MM.1S (cell line): ENCODE measurements around the gene CWC25.

ENCODE experiments used
- DNase-seq: peaks from one replicate; pipeline ENCODE4 v3.0.0-alpha.2; 2015
- H2AFZ ChIP-seq: fragments of 300-600 bp; sonication (generic); 2 replicates; pipeline ENCODE4 v1.6.0; 2016; ENCODE audit warnings: antibody characterized with exemption, low read length
- H3F3A ChIP-seq: fragments of 300-600 bp; sonication (generic); 2 replicates; pipeline ENCODE4 v1.6.1; 2016; ENCODE audit warnings: mild to moderate bottlenecking, antibody characterized with exemption, low read length, moderate library complexity, mixed read lengths; ENCODE audit not compliant: insufficient read depth
- H3K27ac ChIP-seq: fragments of 300-600 bp; sonication (generic); 2 replicates; pipeline ENCODE4 v1.5.1; 2016; ENCODE audit warnings: mild to moderate bottlenecking, low read length
- H3K27me3 ChIP-seq: fragments of 300-600 bp; sonication (generic); replicated peaks from 2 replicates; pipeline ENCODE4 v1.6.0; 2016; ENCODE audit warnings: low read length; ENCODE audit not compliant: insufficient read depth
- H3K36me3 ChIP-seq: fragments of 300-600 bp; sonication (generic); replicated peaks from 2 replicates; pipeline ENCODE4 v1.6.1; 2016; ENCODE audit warnings: mild to moderate bottlenecking, low read length, mixed read lengths; ENCODE audit not compliant: insufficient read depth
- H3K4me1 ChIP-seq: fragments of 300-600 bp; sonication (generic); 2 replicates; pipeline ENCODE4 v1.6.1; 2016; ENCODE audit warnings: low read length, mixed read lengths
- H3K4me2 ChIP-seq: fragments of 300-600 bp; sonication (generic); 2 replicates; pipeline ENCODE4 v1.6.0; 2016; ENCODE audit warnings: low read depth, low read length
- H3K4me3 ChIP-seq: fragments of 300-600 bp; sonication (generic); 2 replicates; pipeline ENCODE4 v1.5.1; 2016; ENCODE audit warnings: low read length, mixed read lengths
- H3K79me2 ChIP-seq: fragments of 300-600 bp; sonication (generic); 2 replicates; pipeline ENCODE4 v1.6.1; 2016; ENCODE audit warnings: mixed run types, low read length, mixed read lengths
- H3K9ac ChIP-seq: fragments of 300-600 bp; sonication (generic); 2 replicates; pipeline ENCODE4 v1.6.1; 2016; ENCODE audit warnings: low read length, mixed read lengths
- H3K9me2 ChIP-seq: fragments of 300-600 bp; sonication (generic); replicated peaks from 2 replicates; pipeline ENCODE4 v1.6.1; 2016; ENCODE audit warnings: mild to moderate bottlenecking, low read length, mixed read lengths; ENCODE audit not compliant: insufficient read depth
- H3K9me3 ChIP-seq: fragments of 300-600 bp; sonication (generic); replicated peaks from 2 replicates; pipeline ENCODE4 v1.6.1; 2016; ENCODE audit warnings: mild to moderate bottlenecking, low read length, mixed read lengths; ENCODE audit not compliant: insufficient read depth
- H4K20me1 ChIP-seq: fragments of 300-600 bp; sonication (generic); 2 replicates; pipeline ENCODE4 v1.6.1; 2016; ENCODE audit warnings: mild to moderate bottlenecking, low read length, moderate library complexity, mixed read lengths; ENCODE audit not compliant: insufficient read depth
- CTCF ChIP-seq: fragments of 300-600 bp; sonication (generic); IDR thresholded peaks from 2 replicates; pipeline ENCODE4 v1.5.1; 2016; ENCODE audit warnings: antibody characterized with exemption, low read length, mixed read lengths
- EZH2 ChIP-seq: fragments of 300-600 bp; sonication (generic); optimal IDR thresholded peaks from 2 replicates; pipeline ENCODE3; 2017; ENCODE audit warnings: low read depth, mild to moderate bottlenecking, antibody characterized with exemption, low read length, mixed read lengths
- EZH2phosphoT487 ChIP-seq: fragments of 300-600 bp; sonication (generic); IDR thresholded peaks from 2 replicates; pipeline ENCODE4 v1.6.1; 2018; ENCODE audit warnings: antibody characterized with exemption, low read length

CWC25 gene

GRCh38 chr17:38869526-38870258 lies 44.6 kb upstream of the CWC25 start, which contains the start of gene LASP1:
TSS of gene LASP1 (plus strand) at chr17:38870058. CDS start at chr17:38870190, 132 bp downstream.
- Histone ChIP-seq H3K27ac (peak within 1 kb of the TSS; percentile 80), H3K36me3 (no peaks in the 10 kb centered on the region), H3K9ac (peak within 1 kb of the TSS; percentile 81), H3K9me3 (no peaks in the 10 kb centered on the region), H3K4me2 (peak within 1 kb of the TSS; percentile 97), H3F3A (peaks cover 38% of the 10 kb centered on the region), H2AFZ (peak within 1 kb of the TSS; percentile 95), H4K20me1 (no peaks in the 10 kb centered on the region), H3K79me2 (peaks cover 45% of the 10 kb centered on the region), H3K4me1 (peaks cover 11% of the 10 kb centered on the region), H3K4me3 (peak within 1 kb of the TSS; percentile 99), H3K9me2 (no peaks in the 10 kb centered on the region), H3K27me3 (no peaks in the 10 kb centered on the region)
- TF ChIP-seq EZH2 (no peak), EZH2phosphoT487 (no peak), CTCF (no peak)
- DNase-seq = peak; percentile 91

GRCh38 chr17:38868817-38869525 lies 43.9 kb upstream of the CWC25 start:
- peaks cover 11% of the 10 kb centered on the region for H3K4me1 ChIP-seq

More at GRCh38 chr17:38868817-38869525, 43.9 kb upstream of the CWC25 start:
- H3K4me2 ChIP-seq = peak overlapping the region; percentile 82
- no peaks in the 10 kb centered on the region for H3K36me3 ChIP-seq
- no peaks in the 10 kb centered on the region for H3K9me2 ChIP-seq
- peaks cover 38% of the 10 kb centered on the region for H3K79me2 ChIP-seq
- TF ChIP-seq EZH2 (no peak), EZH2phosphoT487 (no peak), CTCF (peak; percentile 72)
- H4K20me1 ChIP-seq = no peaks in the 10 kb centered on the region
- H3K27ac ChIP-seq = peak overlapping the region; percentile 80
- H3K9ac ChIP-seq = peak overlapping the region; percentile 81
- H3K4me3 ChIP-seq = peak overlapping the region; percentile 99
- peak overlapping the region; percentile 95 for H2AFZ ChIP-seq
- H3K9me3 ChIP-seq = no peaks in the 10 kb centered on the region
- H3F3A ChIP-seq = peaks cover 38% of the 10 kb centered on the region
- DNase-seq = peak; percentile 88
- no peaks in the 10 kb centered on the region for H3K27me3 ChIP-seq
